Measurements from ENCODE around the gene PEPD. TPM values are rescaled to one million over a fixed set of nuclear protein-coding genes. Genes with fewer than 3 reads are reported as not detected.

Gene PEPD
- total and polyA plus RNA-seq, 2 of the 4 experiments (the other 2 are of a cell fraction): 36.7 to 88.4 TPM

DNA sequence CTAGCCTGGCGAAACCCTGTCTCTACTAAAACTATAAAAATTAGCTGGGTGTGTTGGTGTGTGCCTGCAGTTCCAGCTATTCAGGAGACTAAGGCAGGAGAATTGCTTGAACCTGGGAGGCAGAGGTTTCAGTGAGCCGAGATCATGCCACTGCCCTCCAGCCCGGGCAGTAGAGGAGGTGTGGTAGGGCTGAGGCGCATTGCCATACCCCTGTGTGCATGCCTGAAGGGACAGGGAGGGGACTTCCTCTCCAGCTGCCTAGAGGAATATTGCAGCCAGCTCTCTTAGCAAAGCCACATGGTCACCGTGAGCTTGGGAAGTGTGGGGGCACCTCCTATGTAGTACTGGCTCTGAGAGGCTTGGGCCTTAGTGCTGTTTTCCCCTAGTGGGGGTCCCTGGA is 29.2 kb upstream of the PEPD start:
- H3K14ac ChIP-seq (replicated peaks; ENCODE audit: low read depth, low read length): no peak overlapping the region
- no peak overlapping the region for H3K4me2 ChIP-seq (ENCODE audit: low read depth, low read length)
- H4K91ac ChIP-seq (ENCODE audit: insufficient read depth, low read depth, low read length): no peak overlapping the region
- H2BK120ac ChIP-seq (ENCODE audit: low read depth, low read length): no peak overlapping the region
- no peak overlapping the region for H2BK5ac ChIP-seq (ENCODE audit: low read depth, low read length, poor library complexity, severe bottlenecking)
- no peak overlapping the region for H3K18ac ChIP-seq (ENCODE audit: low read depth, low read length)
- no peaks in the 10 kb centered on the region for H3K4me1 ChIP-seq (ENCODE audit: control insufficient read depth, insufficient read depth, low read length)
- no peak overlapping the region for H2AK9ac ChIP-seq (replicated peaks; ENCODE audit: low read depth, low read length, poor library complexity)
- in situ Hi-C loops (cut with MboI; ENCODE audit: low sequenced_read_pairs) (no loop called here), dilution Hi-C loops (cut with HindIII; ENCODE audit: low sequenced_read_pairs, unreplicated experiment) (no loop called here), intact Hi-C loops (cut with micrococcal nuclease) (no loop called here)
- H3K27ac ChIP-seq (ENCODE audit: insufficient read depth, low read length): no peak overlapping the region
- no peak overlapping the region for H2BK15ac ChIP-seq (ENCODE audit: low read depth, low read length)
- H2BK20ac ChIP-seq (ENCODE audit: low read depth, low read length): no peak overlapping the region
- H4K8ac ChIP-seq (ENCODE audit: low read depth in 2 of 2, low read length in 2 of 2): no peak overlapping the region
- no peak for ATAC-seq (ENCODE audit: low read depth)
- H3K9me1 ChIP-seq (ENCODE audit: insufficient read depth, low read length): no peaks in the 10 kb centered on the region
- H3K9ac ChIP-seq (ENCODE audit: low read depth, low read length): no peak overlapping the region
- H3K27me3 ChIP-seq (ENCODE audit: control insufficient read depth, insufficient read depth, low read length): no peaks in the 10 kb centered on the region
- H3K79me1 ChIP-seq (ENCODE audit: low read depth in 1 of 2, low read length in 2 of 2): no peaks in the 10 kb centered on the region
- H2AK5ac ChIP-seq (ENCODE audit: low read depth, low read length): no peak overlapping the region
- WGBS, 2 experiments (ENCODE audit: extremely low coverage in 2 of 2, insufficient read length in 1 of 2): 80% methylated on average over 2 of the region's 5 CpGs; no CpG with 5 or more reads in 1 of the 2 experiments
- TF ChIP-seq POLR2A (IDR thresholded peaks at IDR 0.05; ENCODE audit: low read depth, low read length) (no peak), MAZ (IDR thresholded peaks at IDR 0.05; ENCODE audit: borderline replicate concordance, low read depth, low read length) (no peak), MXI1 (IDR thresholded peaks at IDR 0.05; ENCODE audit: borderline replicate concordance, low read depth, low read length) (no peak), RAD21 (IDR thresholded peaks at IDR 0.05; ENCODE audit: low read length) (no peak)
- TF ChIP-seq, protein P1, sequence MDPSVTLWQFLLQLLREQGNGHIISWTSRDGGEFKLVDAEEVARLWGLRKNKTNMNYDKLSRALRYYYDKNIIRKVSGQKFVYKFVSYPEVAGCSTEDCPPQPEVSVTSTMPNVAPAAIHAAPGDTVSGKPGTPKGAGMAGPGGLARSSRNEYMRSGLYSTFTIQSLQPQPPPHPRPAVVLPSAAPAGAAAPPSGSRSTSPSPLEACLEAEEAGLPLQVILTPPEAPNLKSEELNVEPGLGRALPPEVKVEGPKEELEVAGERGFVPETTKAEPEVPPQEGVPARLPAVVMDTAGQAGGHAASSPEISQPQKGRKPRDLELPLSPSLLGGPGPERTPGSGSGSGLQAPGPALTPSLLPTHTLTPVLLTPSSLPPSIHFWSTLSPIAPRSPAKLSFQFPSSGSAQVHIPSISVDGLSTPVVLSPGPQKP (IDR thresholded peaks at IDR 0.05; ENCODE audit: borderline replicate concordance, low read depth, low read length): no peak
- BruUV-seq (replicated peaks): no TSS peak
- no peak overlapping the region for H3K56ac ChIP-seq (ENCODE audit: extremely low read depth, insufficient read depth, low read length)
- H3K36me3 ChIP-seq (ENCODE audit: control insufficient read depth, insufficient read depth, low read length): no peaks in the 10 kb centered on the region
- no peak overlapping the region for H2AFZ ChIP-seq (replicated peaks; ENCODE audit: low read length, poor library complexity)
- no peak overlapping the region for H3K23ac ChIP-seq (ENCODE audit: low read depth, low read length)
- DNase-seq: no peak
- no peak overlapping the region for H4K5ac ChIP-seq (ENCODE audit: low read depth, low read length)
- ChIA-PET CTCF (no interaction called here), POLR2A (ENCODE audit: unreplicated experiment) (no interaction called here)
- H3K9me3 ChIP-seq (ENCODE audit: control insufficient read depth, insufficient read depth, low read length): no peaks in the 10 kb centered on the region
- no peaks in the 10 kb centered on the region for H4K20me1 ChIP-seq (ENCODE audit: insufficient read depth, low read length)
- H3K4ac ChIP-seq (ENCODE audit: low read depth, low read length): no peak overlapping the region
- no peak overlapping the region for H3K4me3 ChIP-seq (ENCODE audit: insufficient read depth, low read depth, low read length)
